Activated T-helper 2 cell treated with anti-CD3 and anti-CD28 coated beads, Interferon-gamma antibody, Interleukin-2, Interleukin-4, amounts not matched to agents 10 μg/mL and 5 μg/mL and 100 μg/mL, durations not matched to agents 14 hours and 24 hours and 36 hours (primary cell): ENCODE results near the gene DGKB. TPM values are rescaled to one million over a fixed set of nuclear protein-coding genes. Genes with fewer than 3 reads are reported as not detected.

Experiments
- DNase-seq: peaks from one replicate; pipeline ENCODE4 v3.0.0; 2021; ENCODE audit warnings: low spot score
- H3K27ac Mint-ChIP-seq: one replicate; pipeline ENCODE4 v1.8.0; 2021; ENCODE audit warnings: mixed read lengths
- H3K27me3 Mint-ChIP-seq: one replicate; pipeline ENCODE4 v1.8.0; 2021; ENCODE audit warnings: low read depth, mixed read lengths
- H3K36me3 Mint-ChIP-seq: one replicate; pipeline ENCODE4 v1.8.0; 2021; ENCODE audit warnings: low read depth, mixed read lengths
- H3K4me1 Mint-ChIP-seq: one replicate; pipeline ENCODE4 v1.8.0; 2021; ENCODE audit warnings: low read depth, mixed read lengths
- H3K4me3 Mint-ChIP-seq: one replicate; pipeline ENCODE4 v1.8.0; 2021; ENCODE audit warnings: low read depth, mild to moderate bottlenecking, moderate library complexity, mixed read lengths
- H3K9me3 Mint-ChIP-seq: one replicate; pipeline ENCODE4 v1.8.0; 2021; ENCODE audit warnings: mixed read lengths
- intact Hi-C: fragments of 100-400 bp; cut with micrococcal nuclease; formaldehyde crosslinking; loops from one replicate; pipeline ENCODE4 v1.15.1; 2023
- total RNA-seq: library from RNA; stranded (reverse); gene quantifications from 2 replicates; pipeline ENCODE4 v1.2.3, GENCODE V29; 2022

The DGKB gene
- total RNA-seq, 1 donor from 2014 or later = not detected

- DNase-seq = no peak
- no peaks in the 10 kb centered on the region for H3K27me3 Mint-ChIP-seq
- intact Hi-C loops = no loop called here
- no peaks in the 10 kb centered on the region for H3K36me3 Mint-ChIP-seq
- H3K27ac Mint-ChIP-seq = no peak overlapping the region
- no peaks in the 10 kb centered on the region for H3K9me3 Mint-ChIP-seq
- H3K4me1 Mint-ChIP-seq = no peaks in the 10 kb centered on the region
- H3K4me3 Mint-ChIP-seq = no peak overlapping the region
These were observed 47.3 kb downstream of the DGKB start for GRCh38 chr7:14855033-14855794.

DNA sequence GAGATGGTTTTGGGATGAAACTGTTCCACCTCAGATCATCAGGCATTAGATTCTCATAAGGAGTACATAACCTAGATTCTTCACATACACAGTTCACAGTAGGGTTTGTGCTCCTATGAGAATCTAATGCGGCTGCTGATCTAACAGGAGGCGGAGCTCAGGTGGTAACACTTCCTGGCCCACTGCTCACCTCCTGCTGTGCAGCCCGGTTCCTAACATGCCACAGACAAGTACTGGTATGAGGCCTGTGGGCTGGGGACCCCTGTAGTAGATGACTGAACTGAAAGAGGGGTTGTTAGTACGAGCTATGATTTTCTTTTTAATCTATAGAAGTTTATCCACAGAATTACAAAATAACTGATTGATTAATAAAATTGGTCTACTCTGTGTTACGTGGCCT lies 48.1 kb downstream of the DGKB start:
- no peaks in the 10 kb centered on the region for H3K4me1 Mint-ChIP-seq
- no peak overlapping the region for H3K4me3 Mint-ChIP-seq
- intact Hi-C loops = no loop called here
- DNase-seq = no peak
- H3K27ac Mint-ChIP-seq = no peak overlapping the region
- H3K36me3 Mint-ChIP-seq = no peaks in the 10 kb centered on the region
- no peaks in the 10 kb centered on the region for H3K27me3 Mint-ChIP-seq
- no peaks in the 10 kb centered on the region for H3K9me3 Mint-ChIP-seq

- H3K27ac Mint-ChIP-seq = no peak overlapping the region
- no peak for DNase-seq
- intact Hi-C loops = no loop called here
- no peak overlapping the region for H3K4me3 Mint-ChIP-seq
- H3K36me3 Mint-ChIP-seq = no peaks in the 10 kb centered on the region
- no peaks in the 10 kb centered on the region for H3K27me3 Mint-ChIP-seq
- H3K4me1 Mint-ChIP-seq = no peaks in the 10 kb centered on the region
- no peaks in the 10 kb centered on the region for H3K9me3 Mint-ChIP-seq
These were observed 50.9 kb downstream of the DGKB start for GRCh38 chr7:14851610-14852009.

DNA sequence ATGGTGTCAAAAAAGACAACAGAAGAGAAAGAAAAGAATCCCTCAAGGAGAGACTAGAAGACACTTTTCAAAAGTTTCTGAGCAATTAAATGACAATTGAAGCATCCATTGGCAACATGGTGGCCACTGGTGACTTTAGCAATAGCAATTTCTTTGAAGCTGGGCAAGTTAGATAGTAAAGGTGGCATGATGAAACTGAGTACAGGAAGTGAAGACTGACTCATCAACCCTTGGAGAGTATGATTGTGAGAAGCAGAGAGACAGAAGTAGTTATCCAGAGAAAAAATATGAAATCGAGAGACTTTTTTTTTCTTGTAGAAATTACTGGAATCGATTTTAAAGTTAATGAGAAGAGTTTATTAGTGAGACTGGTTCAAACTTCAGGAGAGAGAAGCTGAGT lies 52.5 kb downstream of the DGKB start:
- H3K27ac Mint-ChIP-seq = no peak overlapping the region
- H3K9me3 Mint-ChIP-seq = peaks cover 4% of the 10 kb centered on the region
- H3K36me3 Mint-ChIP-seq = no peaks in the 10 kb centered on the region
- H3K27me3 Mint-ChIP-seq = no peaks in the 10 kb centered on the region
- no peak overlapping the region for H3K4me3 Mint-ChIP-seq
- no peak for DNase-seq
- no peaks in the 10 kb centered on the region for H3K4me1 Mint-ChIP-seq
- intact Hi-C loops = no loop called here

DNA sequence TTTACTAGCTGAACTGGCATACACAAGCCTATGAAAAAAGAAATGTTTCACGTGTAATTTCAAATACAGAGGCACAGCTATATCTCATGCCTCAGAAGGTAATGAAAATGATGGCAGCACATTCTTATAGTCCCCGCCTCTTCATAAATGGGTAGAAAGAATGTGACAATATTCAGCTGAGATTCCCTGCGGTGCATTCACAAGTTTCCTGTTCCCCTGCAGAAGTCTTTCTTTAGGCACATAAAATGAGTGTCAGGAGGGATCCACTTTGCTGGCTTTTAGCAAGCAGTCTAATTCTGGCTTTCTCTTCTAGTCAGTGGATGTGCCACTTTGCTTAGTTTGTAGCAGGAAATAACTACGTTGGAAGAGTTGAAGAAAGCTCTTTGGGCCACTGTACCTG lies 56.1 kb downstream of the DGKB start:
- H3K36me3 Mint-ChIP-seq = no peaks in the 10 kb centered on the region
- intact Hi-C loops = no loop called here
- peaks cover 4% of the 10 kb centered on the region for H3K9me3 Mint-ChIP-seq
- DNase-seq = no peak
- no peaks in the 10 kb centered on the region for H3K4me1 Mint-ChIP-seq
- no peak overlapping the region for H3K27ac Mint-ChIP-seq
- no peaks in the 10 kb centered on the region for H3K27me3 Mint-ChIP-seq
- no peak overlapping the region for H3K4me3 Mint-ChIP-seq

GRCh38 chr7:14843755-14844154 lies 58.8 kb downstream of the DGKB start:
- DNase-seq = no peak
- Mint-ChIP-seq H3K9me3 (peaks cover 7% of the 10 kb centered on the region), H3K36me3 (no peaks in the 10 kb centered on the region), H3K27me3 (no peaks in the 10 kb centered on the region), H3K4me3 (no peak overlapping the region), H3K27ac (no peak overlapping the region), H3K4me1 (no peaks in the 10 kb centered on the region)
- intact Hi-C loops = no loop called here

DNA sequence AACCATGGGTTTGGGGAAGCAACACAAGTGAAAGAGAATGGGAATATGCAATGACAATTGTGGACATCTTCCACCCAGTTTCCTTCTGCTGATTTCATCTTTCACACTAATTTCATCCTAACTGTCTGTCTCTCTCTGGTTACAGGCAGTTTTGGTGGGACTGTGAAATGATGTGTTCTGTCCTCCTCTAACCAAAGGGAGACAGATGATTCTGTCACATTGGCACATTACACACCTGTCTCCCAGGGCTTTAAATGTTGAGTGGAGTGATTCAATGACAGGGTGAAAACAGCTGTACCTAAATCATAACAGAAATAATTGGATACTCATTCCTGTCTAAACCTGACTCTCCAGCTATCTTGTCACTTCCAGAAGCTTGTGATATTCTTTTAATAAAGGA lies 60.0 kb downstream of the DGKB start:
- H3K4me3 Mint-ChIP-seq = no peak overlapping the region
- no peak for DNase-seq
- H3K4me1 Mint-ChIP-seq = no peaks in the 10 kb centered on the region
- intact Hi-C loops = no loop called here
- H3K36me3 Mint-ChIP-seq = no peaks in the 10 kb centered on the region
- peaks cover 7% of the 10 kb centered on the region for H3K9me3 Mint-ChIP-seq
- no peaks in the 10 kb centered on the region for H3K27me3 Mint-ChIP-seq
- no peak overlapping the region for H3K27ac Mint-ChIP-seq

DNA sequence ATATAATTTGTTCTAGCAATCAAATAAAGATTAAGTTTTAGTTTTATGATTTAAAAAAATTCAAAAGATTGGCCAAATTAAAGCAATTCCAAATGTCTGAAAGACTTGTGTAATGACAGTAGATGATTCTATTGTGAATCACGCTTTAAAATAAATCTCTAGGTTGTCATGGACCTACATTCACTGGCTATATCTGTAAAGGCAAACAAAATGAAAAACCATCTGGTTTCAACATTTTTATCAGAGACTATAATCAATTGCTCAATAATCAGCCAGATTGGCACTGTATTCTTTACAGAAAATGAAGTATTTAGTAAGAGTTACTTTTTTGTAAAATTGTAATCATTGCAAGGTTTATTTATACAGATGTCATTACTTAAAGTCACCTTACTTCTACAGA lies 60.7 kb downstream of the DGKB start:
- H3K27me3 Mint-ChIP-seq = no peaks in the 10 kb centered on the region
- DNase-seq = no peak
- H3K36me3 Mint-ChIP-seq = no peaks in the 10 kb centered on the region
- no peak overlapping the region for H3K4me3 Mint-ChIP-seq
- no peaks in the 10 kb centered on the region for H3K4me1 Mint-ChIP-seq
- H3K27ac Mint-ChIP-seq = no peak overlapping the region
- peaks cover 7% of the 10 kb centered on the region for H3K9me3 Mint-ChIP-seq
- intact Hi-C loops = no loop called here

DNA sequence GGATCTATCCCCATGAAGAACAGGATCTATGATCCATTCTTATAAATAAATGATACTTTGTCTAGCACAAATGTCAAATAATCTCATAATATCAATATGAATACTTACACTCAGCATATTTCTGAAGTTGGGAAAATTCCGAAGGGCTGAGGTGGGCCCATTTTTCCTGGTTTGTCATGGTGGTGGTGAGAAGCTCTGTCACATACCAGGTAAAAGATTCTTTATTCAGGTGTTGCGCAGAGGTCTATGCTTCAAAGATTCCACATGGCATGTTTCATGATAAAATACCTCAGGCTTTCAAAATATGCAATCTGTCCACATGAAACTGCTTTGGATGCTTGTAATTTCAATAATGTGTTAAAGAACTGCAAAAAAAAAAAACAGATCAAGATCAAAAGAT lies 61.5 kb downstream of the DGKB start:
- no peak for DNase-seq
- Mint-ChIP-seq H3K27ac (no peak overlapping the region), H3K4me1 (no peaks in the 10 kb centered on the region), H3K9me3 (peaks cover 4% of the 10 kb centered on the region), H3K36me3 (no peaks in the 10 kb centered on the region), H3K27me3 (no peaks in the 10 kb centered on the region), H3K4me3 (no peak overlapping the region)
- intact Hi-C loops = no loop called here

GRCh38 chr7:14839307-14839706 lies 63.2 kb downstream of the DGKB start:
- no peak overlapping the region for H3K27ac Mint-ChIP-seq
- H3K4me3 Mint-ChIP-seq = no peak overlapping the region
- no peak for DNase-seq
- H3K4me1 Mint-ChIP-seq = peaks cover 1% of the 10 kb centered on the region
- peaks cover 3% of the 10 kb centered on the region for H3K9me3 Mint-ChIP-seq
- intact Hi-C loops = no loop called here
- H3K36me3 Mint-ChIP-seq = no peaks in the 10 kb centered on the region
- no peaks in the 10 kb centered on the region for H3K27me3 Mint-ChIP-seq

GRCh38 chr7:14837216-14837615 lies 65.3 kb downstream of the DGKB start:
- DNase-seq = no peak
- Mint-ChIP-seq H3K27ac (no peak overlapping the region), H3K4me3 (no peak overlapping the region), H3K36me3 (no peaks in the 10 kb centered on the region), H3K4me1 (peaks cover 1% of the 10 kb centered on the region), H3K27me3 (no peaks in the 10 kb centered on the region), H3K9me3 (peaks cover 3% of the 10 kb centered on the region)
- intact Hi-C loops = no loop called here

GRCh38 chr7:14836571-14837189 lies 65.9 kb downstream of the DGKB start:
- no peak for DNase-seq
- H3K4me1 Mint-ChIP-seq = peaks cover 1% of the 10 kb centered on the region
- no peak overlapping the region for H3K4me3 Mint-ChIP-seq
- no peaks in the 10 kb centered on the region for H3K27me3 Mint-ChIP-seq
- intact Hi-C loops = no loop called here
- H3K9me3 Mint-ChIP-seq = peaks cover 3% of the 10 kb centered on the region
- no peaks in the 10 kb centered on the region for H3K36me3 Mint-ChIP-seq
- H3K27ac Mint-ChIP-seq = no peak overlapping the region

- intact Hi-C loops = no loop called here
- H3K27me3 Mint-ChIP-seq = no peaks in the 10 kb centered on the region
- H3K9me3 Mint-ChIP-seq = peaks cover 3% of the 10 kb centered on the region
- no peak overlapping the region for H3K27ac Mint-ChIP-seq
- no peaks in the 10 kb centered on the region for H3K36me3 Mint-ChIP-seq
- no peak for DNase-seq
- no peak overlapping the region for H3K4me3 Mint-ChIP-seq
- peaks cover 1% of the 10 kb centered on the region for H3K4me1 Mint-ChIP-seq
These were observed 66.5 kb downstream of the DGKB start for GRCh38 chr7:14836006-14836405.
